IMR-90 (cell line): ENCODE data around the gene DISC1. TPM values are rescaled to one million over a fixed set of nuclear protein-coding genes. Genes with fewer than 3 reads are reported as not detected.
A peak's percentile ranks its signal among the peaks of the same experiment; 100 is the strongest.

Experiments
- ATAC-seq: fragments of 200-7000 bp; cut with Tn5 transposase; 2 replicates; pipeline ENCODE4 v1.9.1; 2020; ENCODE audit warnings: low read depth, mild to moderate bottlenecking, moderate library complexity
- BruUV-seq: library from RNA; stranded (reverse); fragments of 400-500 nt; replicated peaks from 2 replicates; lab custom pipeline; 2021; lab: Mats Ljungman, UMichigan
- CTCF ChIA-PET: fragments of 300-600 bp; formaldehyde crosslinking; extraction: SDS; loops from one replicate; lab custom pipeline; 2021; ENCODE audit warnings: antibody characterized with exemption; lab: Yijun Ruan, JAX
- POLR2A ChIA-PET: fragments of 300-600 bp; sonication (Branson Sonifier 250); formaldehyde crosslinking; loops from one replicate; lab custom pipeline; 2022; ENCODE audit warnings: antibody characterized with exemption; ENCODE audit not compliant: unreplicated experiment; lab: Charles Lee
- DNase-seq: peaks from one replicate; pipeline ENCODE4 v3.0.0; 2013
- H2AFZ ChIP-seq: replicated peaks from 2 replicates; pipeline ENCODE3; 2013; ENCODE audit warnings: low read length, mild to moderate bottlenecking; ENCODE audit not compliant: poor library complexity
- H2AK5ac ChIP-seq: 2 replicates; pipeline ENCODE4 v1.6.1; 2013; ENCODE audit warnings: low read depth, low read length, inconsistent platforms
- H2AK9ac ChIP-seq: replicated peaks from 2 replicates; pipeline ENCODE3; 2013; ENCODE audit warnings: mild to moderate bottlenecking, low read depth, low read length, moderate library complexity; ENCODE audit not compliant: poor library complexity
- H2BK120ac ChIP-seq: 2 replicates; pipeline ENCODE4 v1.6.1; 2013; ENCODE audit warnings: low read depth, low read length, inconsistent platforms
- H2BK15ac ChIP-seq: 3 replicates; pipeline ENCODE4 v1.6.1; 2013; ENCODE audit warnings: low read depth, low read length, inconsistent platforms
- H2BK20ac ChIP-seq: 2 replicates; pipeline ENCODE4 v1.6.1; 2013; ENCODE audit warnings: low read depth, mild to moderate bottlenecking, inconsistent platforms, low read length, moderate library complexity
- H2BK5ac ChIP-seq: 2 replicates; pipeline ENCODE4 v1.6.1; 2013; ENCODE audit warnings: mild to moderate bottlenecking, low read depth, low read length, inconsistent platforms; ENCODE audit not compliant: poor library complexity, severe bottlenecking
- H3K14ac ChIP-seq: replicated peaks from 2 replicates; pipeline ENCODE4 v1.6.1; 2013; ENCODE audit warnings: low read depth, low read length, inconsistent platforms
- H3K18ac ChIP-seq: 2 replicates; pipeline ENCODE4 v1.6.1; 2013; ENCODE audit warnings: low read depth, low read length, control low read depth
- H3K23ac ChIP-seq: 2 replicates; pipeline ENCODE4 v1.6.1; 2013; ENCODE audit warnings: low read depth, low read length, inconsistent platforms
- H3K27ac ChIP-seq: 2 replicates; pipeline ENCODE4 v1.5.1; 2013; ENCODE audit warnings: mild to moderate bottlenecking, control low read depth, low read length; ENCODE audit not compliant: insufficient read depth
- H3K27me3 ChIP-seq: 2 replicates; pipeline ENCODE4 v1.6.1; 2013; ENCODE audit warnings: low read length; ENCODE audit not compliant: control insufficient read depth, insufficient read depth
- H3K36me3 ChIP-seq: 2 replicates; pipeline ENCODE4 v1.6.1; 2013; ENCODE audit warnings: low read length, mixed read lengths; ENCODE audit not compliant: control insufficient read depth, insufficient read depth
- H3K4ac ChIP-seq: 2 replicates; pipeline ENCODE4 v1.6.1; 2013; ENCODE audit warnings: low read depth, low read length, inconsistent platforms
- H3K4me1 ChIP-seq: 2 replicates; pipeline ENCODE4 v1.6.1; 2013; ENCODE audit warnings: low read length, mixed read lengths; ENCODE audit not compliant: control insufficient read depth, insufficient read depth
- H3K4me2 ChIP-seq: 2 replicates; pipeline ENCODE4 v1.6.1; 2013; ENCODE audit warnings: low read depth, mild to moderate bottlenecking, control low read depth, low read length, moderate library complexity
- H3K4me3 ChIP-seq: 2 replicates; pipeline ENCODE4 v1.5.1; 2013; ENCODE audit warnings: low read depth, mild to moderate bottlenecking, control low read depth, low read length, moderate library complexity; ENCODE audit not compliant: insufficient read depth
- H3K56ac ChIP-seq: 2 replicates; pipeline ENCODE4 v1.6.1; 2013; ENCODE audit warnings: low read length, inconsistent platforms; ENCODE audit not compliant: insufficient read depth; ENCODE audit errors: extremely low read depth
- H3K79me1 ChIP-seq, 2 experiments: 2 replicates each; pipeline ENCODE4 v1.6.1; 2013; ENCODE audit warnings: low read length in 2 of 2, inconsistent platforms in 1 of 2, low read depth in 1 of 2
- H3K9ac ChIP-seq: 2 replicates; pipeline ENCODE4 v1.6.1; 2013; ENCODE audit warnings: low read depth, low read length, control low read depth
- H3K9me1 ChIP-seq: 2 replicates; pipeline ENCODE4 v1.6.1; 2013; ENCODE audit warnings: low read length, inconsistent platforms; ENCODE audit not compliant: insufficient read depth
- H3K9me3 ChIP-seq: 2 replicates; pipeline ENCODE4 v1.6.1; 2013; ENCODE audit warnings: low read length; ENCODE audit not compliant: control insufficient read depth, insufficient read depth
- H4K20me1 ChIP-seq: 2 replicates; pipeline ENCODE4 v1.6.1; 2013; ENCODE audit warnings: low read length, inconsistent platforms; ENCODE audit not compliant: insufficient read depth
- H4K5ac ChIP-seq: 2 replicates; pipeline ENCODE4 v1.6.1; 2013; ENCODE audit warnings: mild to moderate bottlenecking, low read depth, low read length, control low read depth
- H4K8ac ChIP-seq, 2 experiments: 2 replicates each; pipeline ENCODE4 v1.6.1; 2013; ENCODE audit warnings: low read depth in 2 of 2, low read length in 2 of 2, control low read depth in 1 of 2, inconsistent platforms in 1 of 2
- H4K91ac ChIP-seq: 2 replicates; pipeline ENCODE4 v1.6.1; 2013; ENCODE audit warnings: low read depth, low read length, inconsistent platforms; ENCODE audit not compliant: insufficient read depth
- BHLHE40 ChIP-seq: fragments of 150-350 bp; IDR thresholded peaks from 2 replicates; pipeline ENCODE4 v1.6.1; 2016; ENCODE audit warnings: mild to moderate bottlenecking, low read depth, low read length
- CEBPB ChIP-seq: IDR thresholded peaks from 2 replicates; pipeline ENCODE4 v1.6.1; 2012; ENCODE audit warnings: low read depth, low read length, improper control_type of control experiment
- CHD1 ChIP-seq: IDR thresholded peaks from 2 replicates; pipeline ENCODE4 v1.6.1; 2012; ENCODE audit warnings: low read depth, low read length, improper control_type of control experiment
- FOS ChIP-seq: fragments of 150-350 bp; IDR thresholded peaks from 2 replicates; pipeline ENCODE4 v1.6.1; 2016; ENCODE audit warnings: low read depth, low read length
- MAFK ChIP-seq: IDR thresholded peaks from 2 replicates; pipeline ENCODE4 v1.6.1; 2012; ENCODE audit warnings: low read depth, low read length, improper control_type of control experiment
- MAZ ChIP-seq: IDR thresholded peaks from 2 replicates; pipeline ENCODE4 v1.6.1; 2012; ENCODE audit warnings: low read depth, mild to moderate bottlenecking, low read length, improper control_type of control experiment, moderate library complexity, borderline replicate concordance
- MXI1 ChIP-seq: IDR thresholded peaks from 2 replicates; pipeline ENCODE4 v1.6.1; 2012; ENCODE audit warnings: low read depth, mild to moderate bottlenecking, low read length, moderate library complexity, borderline replicate concordance
- NFE2L2 ChIP-seq: fragments of 150-350 bp; IDR thresholded peaks from 2 replicates; pipeline ENCODE4 v1.6.1; 2016; ENCODE audit warnings: low read depth, mild to moderate bottlenecking, low read length
- POLR2A ChIP-seq: IDR thresholded peaks from 2 replicates; pipeline ENCODE4 v1.6.1; 2012; ENCODE audit warnings: mild to moderate bottlenecking, low read depth, low read length
- RAD21 ChIP-seq: IDR thresholded peaks from 2 replicates; pipeline ENCODE4 v1.6.1; 2012; ENCODE audit warnings: low read length, improper control_type of control experiment
- RCOR1 ChIP-seq: IDR thresholded peaks from 2 replicates; pipeline ENCODE4 v1.6.1; 2012; ENCODE audit warnings: mild to moderate bottlenecking, low read length, improper control_type of control experiment; ENCODE audit not compliant: insufficient replicate concordance
- RFX5 ChIP-seq: IDR thresholded peaks from 2 replicates; pipeline ENCODE4 v1.8.0; 2012; ENCODE audit warnings: low read depth, mild to moderate bottlenecking, low read length, moderate library complexity
- SMC3 ChIP-seq: fragments of 150-350 bp; IDR thresholded peaks from 2 replicates; pipeline ENCODE4 v1.6.1; 2016; ENCODE audit warnings: low read depth, mild to moderate bottlenecking, antibody characterized with exemption, low read length, moderate library complexity
- WGBS, 2 experiments: methylation state at CpG; one replicate each; pipeline versions ENCODE4 v1.1.5 to v1.1.7; 2013; ENCODE audit warnings: missing lambda C conversion rate in 2 of 2; ENCODE audit not compliant: insufficient read length in 1 of 2; ENCODE audit errors: extremely low coverage in 2 of 2; 5-methylcytosine and 5-hydroxymethylcytosine counted together
- dilution Hi-C: fragments of 300-500 bp; cut with HindIII; formaldehyde crosslinking; loops from one replicate; pipeline ENCODE4 v1.14.3; 2018; ENCODE audit warnings: low sequenced_read_pairs; ENCODE audit not compliant: unreplicated experiment
- in situ Hi-C: fragments of 300-500 bp; cut with MboI; formaldehyde crosslinking; loops from 3 replicates; pipeline ENCODE4 v1.14.3; 2019; ENCODE audit warnings: low sequenced_read_pairs, inconsistent platforms, mixed read lengths
- intact Hi-C: fragments of 100-400 bp; cut with micrococcal nuclease; formaldehyde crosslinking; loops from 2 replicates; pipeline ENCODE4 v1.10.0; 2022
- polyA plus RNA-seq, 3 experiments: library from polyadenylated mRNA; depleted of rRNA; stranded (reverse); fragments of >200 nt; gene quantifications; 2 replicates each; pipeline ENCODE4 v1.2.3, GENCODE V29; 2012; ENCODE audit warnings: low replicate concordance in 1 of 3
- total RNA-seq: library from RNA; depleted of rRNA; stranded (reverse); fragments of >200 nt; gene quantifications from 2 replicates; pipeline ENCODE4 v1.2.3, GENCODE V29; 2012
- TF ChIP-seq, protein P1 (sequence below): fragments of 150-350 bp; IDR thresholded peaks from 2 replicates; pipeline ENCODE4 v1.6.1; 2017; ENCODE audit warnings: mild to moderate bottlenecking, antibody characterized with exemption, low read length, low read depth
- TF ChIP-seq, protein P2 (sequence below): conservative IDR thresholded peaks from 2 replicates; pipeline ENCODE4 v1.5.1; 2012; ENCODE audit warnings: mild to moderate bottlenecking, low read depth, low read length, improper control_type of control experiment
- TF ChIP-seq, protein P3 (sequence below): fragments of 150-350 bp; IDR thresholded peaks from 2 replicates; pipeline ENCODE4 v1.6.1; 2016; ENCODE audit warnings: low read depth, mild to moderate bottlenecking, low read length, moderate library complexity, borderline replicate concordance

Gene DISC1
- total and polyA plus RNA-seq, 2 of the 4 experiments (the other 2 are of a cell fraction) = 2.2 to 7.0 TPM

DNA sequence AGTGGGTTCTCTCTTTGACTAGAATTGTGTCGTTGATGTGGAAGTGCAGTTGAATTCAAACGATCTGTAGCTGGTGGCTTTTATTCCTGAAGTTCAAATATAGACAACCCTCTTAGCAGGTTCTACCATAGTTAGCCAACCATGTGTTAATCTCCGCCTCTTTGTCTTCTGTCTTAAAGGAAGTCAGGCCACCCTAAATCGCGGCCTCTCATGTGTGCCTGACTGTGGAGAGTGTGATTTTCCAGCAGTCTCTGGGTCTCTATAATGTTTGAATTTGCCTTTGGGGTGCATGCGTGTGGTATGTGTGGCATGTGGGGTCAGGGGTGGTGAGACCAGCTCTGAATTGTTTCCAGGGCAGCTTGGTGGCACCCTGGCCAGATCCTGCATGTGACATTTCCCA lies 244.9 kb downstream of the DISC1 start:
- Histone ChIP-seq H3K9me3 (peaks cover 2% of the 10 kb centered on the region), H3K79me1 (no peaks in the 10 kb centered on the region), H3K4ac (peak overlapping the region; percentile 19; the same call in 1 of the 2 replicates), H2BK5ac (no peak overlapping the region), H3K23ac (no peak overlapping the region), H3K36me3 (no peaks in the 10 kb centered on the region), H3K9ac (no peak overlapping the region), H3K18ac (no peak overlapping the region; the same call in 1 of the 2 replicates), H2AFZ (no peak overlapping the region), H3K4me2 (no peak overlapping the region), H3K14ac (no peak overlapping the region), H3K27ac (no peak overlapping the region), H4K5ac (no peak overlapping the region), H4K8ac (no peak overlapping the region), H3K56ac (no peak overlapping the region), H4K20me1 (no peaks in the 10 kb centered on the region), H2AK9ac (no peak overlapping the region), H3K9me1 (peaks cover 12% of the 10 kb centered on the region; the same call in 1 of the 2 replicates), H3K27me3 (no peaks in the 10 kb centered on the region), H3K4me1 (peaks cover 9% of the 10 kb centered on the region), H4K91ac (peak overlapping the region; percentile 6; the same call in 1 of the 2 replicates), H2BK120ac (peak overlapping the region; percentile 42; the same call in 1 of the 2 replicates), H2BK15ac (no peak overlapping the region), H2BK20ac (no peak overlapping the region), H2AK5ac (0 out of 2 replicates have a peak overlapping the region, but pooled peaks have one; percentile 23), H3K4me3 (no peak overlapping the region)
- ChIA-PET CTCF (no interaction called here), POLR2A (no interaction called here)
- TF ChIP-seq, protein P1, sequence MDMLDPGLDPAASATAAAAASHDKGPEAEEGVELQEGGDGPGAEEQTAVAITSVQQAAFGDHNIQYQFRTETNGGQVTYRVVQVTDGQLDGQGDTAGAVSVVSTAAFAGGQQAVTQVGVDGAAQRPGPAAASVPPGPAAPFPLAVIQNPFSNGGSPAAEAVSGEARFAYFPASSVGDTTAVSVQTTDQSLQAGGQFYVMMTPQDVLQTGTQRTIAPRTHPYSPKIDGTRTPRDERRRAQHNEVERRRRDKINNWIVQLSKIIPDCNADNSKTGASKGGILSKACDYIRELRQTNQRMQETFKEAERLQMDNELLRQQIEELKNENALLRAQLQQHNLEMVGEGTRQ = no peak
- TF ChIP-seq, protein P2, sequence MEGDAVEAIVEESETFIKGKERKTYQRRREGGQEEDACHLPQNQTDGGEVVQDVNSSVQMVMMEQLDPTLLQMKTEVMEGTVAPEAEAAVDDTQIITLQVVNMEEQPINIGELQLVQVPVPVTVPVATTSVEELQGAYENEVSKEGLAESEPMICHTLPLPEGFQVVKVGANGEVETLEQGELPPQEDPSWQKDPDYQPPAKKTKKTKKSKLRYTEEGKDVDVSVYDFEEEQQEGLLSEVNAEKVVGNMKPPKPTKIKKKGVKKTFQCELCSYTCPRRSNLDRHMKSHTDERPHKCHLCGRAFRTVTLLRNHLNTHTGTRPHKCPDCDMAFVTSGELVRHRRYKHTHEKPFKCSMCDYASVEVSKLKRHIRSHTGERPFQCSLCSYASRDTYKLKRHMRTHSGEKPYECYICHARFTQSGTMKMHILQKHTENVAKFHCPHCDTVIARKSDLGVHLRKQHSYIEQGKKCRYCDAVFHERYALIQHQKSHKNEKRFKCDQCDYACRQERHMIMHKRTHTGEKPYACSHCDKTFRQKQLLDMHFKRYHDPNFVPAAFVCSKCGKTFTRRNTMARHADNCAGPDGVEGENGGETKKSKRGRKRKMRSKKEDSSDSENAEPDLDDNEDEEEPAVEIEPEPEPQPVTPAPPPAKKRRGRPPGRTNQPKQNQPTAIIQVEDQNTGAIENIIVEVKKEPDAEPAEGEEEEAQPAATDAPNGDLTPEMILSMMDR = no peak
- TF ChIP-seq SMC3 (no peak), NFE2L2 (no peak), POLR2A (no peak), RCOR1 (no peak), CHD1 (no peak), RFX5 (no peak), BHLHE40 (no peak), MXI1 (no peak), RAD21 (no peak), CEBPB (no peak), MAFK (no peak), MAZ (no peak), FOS (no peak)
- TF ChIP-seq, protein P3, sequence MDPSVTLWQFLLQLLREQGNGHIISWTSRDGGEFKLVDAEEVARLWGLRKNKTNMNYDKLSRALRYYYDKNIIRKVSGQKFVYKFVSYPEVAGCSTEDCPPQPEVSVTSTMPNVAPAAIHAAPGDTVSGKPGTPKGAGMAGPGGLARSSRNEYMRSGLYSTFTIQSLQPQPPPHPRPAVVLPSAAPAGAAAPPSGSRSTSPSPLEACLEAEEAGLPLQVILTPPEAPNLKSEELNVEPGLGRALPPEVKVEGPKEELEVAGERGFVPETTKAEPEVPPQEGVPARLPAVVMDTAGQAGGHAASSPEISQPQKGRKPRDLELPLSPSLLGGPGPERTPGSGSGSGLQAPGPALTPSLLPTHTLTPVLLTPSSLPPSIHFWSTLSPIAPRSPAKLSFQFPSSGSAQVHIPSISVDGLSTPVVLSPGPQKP = no peak
- no peak for ATAC-seq
- dilution Hi-C loops = no loop called here
- DNase-seq = no peak
- intact Hi-C loops = no loop called here
- no TSS peak for BruUV-seq
- no CpG with 5 or more reads among the region's 6 CpGs for WGBS, 2 experiments
- in situ Hi-C loops = loop anchor here (5.0 kb wide), 1 partner anchor 756 kb away; no protein-coding TSS in a partner anchor
